HEK293T (cell line): ENCODE results near the gene PTPRD.

ENCODE experiments used
- CTCF ChIA-PET: fragments of 350-600 bp; formaldehyde crosslinking; extraction: SDS; loops from one replicate; lab custom pipeline; 2021; ENCODE audit warnings: antibody characterized with exemption, inconsistent platforms; lab: Yijun Ruan, JAX
- POLR2A ChIA-PET: fragments of 350-600 bp; formaldehyde crosslinking; extraction: SDS; loops from one replicate; lab custom pipeline; 2020; ENCODE audit warnings: antibody characterized with exemption, inconsistent platforms; lab: Yijun Ruan, JAX
- DNase-seq: peaks from one replicate; pipeline ENCODE4 v3.0.0; 2012; ENCODE audit warnings: mixed read lengths; ENCODE audit errors: extremely low spot score
- ARNT ChIP-seq: fragments of 450-650 bp; IDR thresholded peaks from 2 replicates; pipeline ENCODE4 v1.6.1; 2017; ENCODE audit warnings: mild to moderate bottlenecking
- BHLHE40 ChIP-seq: fragments of 450-650 bp; IDR thresholded peaks from 2 replicates; pipeline ENCODE4 v1.6.1; 2016; ENCODE audit warnings: mild to moderate bottlenecking, moderate library complexity, borderline replicate concordance
- CTBP1 ChIP-seq: fragments of 450-650 bp; IDR thresholded peaks from 2 replicates; pipeline ENCODE4 v1.6.1; 2016; ENCODE audit warnings: borderline replicate concordance
- ELF4 ChIP-seq: fragments of 450-650 bp; IDR thresholded peaks from 2 replicates; pipeline ENCODE4 v1.6.1; 2017; ENCODE audit warnings: antibody characterized with exemption
- FOXA1 ChIP-seq: fragments of 450-650 bp; IDR thresholded peaks from 2 replicates; pipeline ENCODE4 v1.6.1; 2016; ENCODE audit warnings: mild to moderate bottlenecking
- FOXK2 ChIP-seq: fragments of 450-650 bp; IDR thresholded peaks from 2 replicates; pipeline ENCODE4 v1.6.1; 2016; ENCODE audit warnings: mild to moderate bottlenecking
- FOXM1 ChIP-seq: fragments of 450-650 bp; IDR thresholded peaks from 2 replicates; pipeline ENCODE4 v1.6.1; 2017; ENCODE audit warnings: mild to moderate bottlenecking, borderline replicate concordance
- HDGF ChIP-seq: fragments of 450-650 bp; IDR thresholded peaks from 2 replicates; pipeline ENCODE4 v1.6.1; 2017; ENCODE audit warnings: antibody characterized with exemption, borderline replicate concordance
- L3MBTL2 ChIP-seq: fragments of 450-650 bp; conservative IDR thresholded peaks from 2 replicates; pipeline ENCODE4 v1.6.1; 2016; ENCODE audit warnings: mild to moderate bottlenecking
- LEF1 ChIP-seq: fragments of 450-650 bp; IDR thresholded peaks from 2 replicates; pipeline ENCODE4 v1.6.1; 2017; ENCODE audit warnings: mild to moderate bottlenecking, borderline replicate concordance
- NFRKB ChIP-seq: fragments of 450-650 bp; IDR thresholded peaks from 2 replicates; pipeline ENCODE4 v1.6.1; 2016; ENCODE audit warnings: mild to moderate bottlenecking, moderate library complexity
- SP1 ChIP-seq: fragments of 450-650 bp; IDR thresholded peaks from 2 replicates; pipeline ENCODE4 v1.6.1; 2017
- SUZ12 ChIP-seq: fragments of 450-650 bp; IDR thresholded peaks from 2 replicates; pipeline ENCODE4 v1.6.1; 2016; ENCODE audit warnings: mild to moderate bottlenecking
- TARDBP ChIP-seq: fragments of 450-650 bp; IDR thresholded peaks from 2 replicates; pipeline ENCODE4 v1.6.1; 2016
- ZNF384 ChIP-seq: fragments of 450-650 bp; IDR thresholded peaks from 2 replicates; pipeline ENCODE4 v1.6.1; 2016
- TF ChIP-seq, protein P1 (sequence below): fragments of 450-650 bp; IDR thresholded peaks from 2 replicates; pipeline ENCODE4 v1.6.1; 2016

Gene PTPRD

DNA sequence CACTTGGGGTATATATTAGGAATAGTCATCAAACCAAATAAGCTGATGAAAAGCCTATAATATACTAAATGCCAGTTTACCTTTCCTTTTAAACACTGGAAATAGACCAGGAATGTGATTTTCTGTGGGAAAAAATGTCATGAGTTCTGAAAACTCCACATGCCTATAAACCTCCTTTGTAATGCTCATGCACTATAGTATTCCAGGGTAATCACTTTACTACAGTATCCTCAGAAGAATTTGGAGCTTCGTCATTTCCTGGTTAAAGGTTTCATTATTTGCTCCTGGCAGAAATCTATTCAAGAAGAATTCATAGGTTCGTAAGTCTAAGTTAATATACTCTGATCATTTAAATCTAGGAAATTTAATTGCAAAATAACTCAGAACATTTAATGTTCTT is 1736.5 kb downstream of the PTPRD start:
- CTCF ChIA-PET, result no interaction called here
- DNase-seq, result no peak
- POLR2A ChIA-PET, result no interaction called here
- TF ChIP-seq ARNT (no peak), CTBP1 (no peak), FOXA1 (no peak), FOXM1 (no peak), L3MBTL2 (no peak), FOXK2 (no peak), HDGF (no peak), SP1 (no peak), LEF1 (no peak)

DNA sequence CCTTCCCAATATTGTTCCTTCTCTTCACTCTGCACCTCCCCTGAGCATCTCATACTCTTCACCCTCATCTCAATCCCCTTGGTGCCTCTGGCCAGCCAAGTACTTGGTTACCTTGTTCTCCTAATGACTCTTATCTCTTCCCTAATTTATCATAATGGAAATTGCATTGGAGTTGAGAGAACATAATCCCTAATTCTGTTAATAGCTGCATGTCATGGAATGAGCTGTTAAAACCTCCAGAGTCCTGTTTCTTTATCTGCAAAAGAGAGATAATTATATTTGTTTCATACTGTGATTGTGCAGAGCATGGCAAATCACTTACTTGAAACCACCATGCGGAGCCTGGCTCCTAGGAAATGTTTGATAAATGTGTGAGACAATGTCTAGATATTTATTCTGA is 1738.3 kb downstream of the PTPRD start:
- ChIA-PET POLR2A (no interaction called here), CTCF (no interaction called here)
- no peak for DNase-seq

GRCh38 chr9:8872802-8873201 is 1740.0 kb downstream of the PTPRD start:
- no peak for DNase-seq
- CTCF ChIA-PET, result interaction anchor here (0.7 kb wide), 1 partner anchor 202 kb away, joined by 3 read pairs; no protein-coding TSS in a partner anchor
- POLR2A ChIA-PET, result no interaction called here

More for the DNA sequence above, 1738.3 kb downstream of the PTPRD start:
- TF ChIP-seq CTBP1 (no peak), ELF4 (no peak), SUZ12 (no peak), SP1 (no peak), FOXM1 (no peak), NFRKB (no peak), ARNT (no peak), L3MBTL2 (no peak), FOXA1 (no peak), BHLHE40 (no peak), ZNF384 (no peak), LEF1 (no peak), FOXK2 (no peak), HDGF (no peak)

DNA sequence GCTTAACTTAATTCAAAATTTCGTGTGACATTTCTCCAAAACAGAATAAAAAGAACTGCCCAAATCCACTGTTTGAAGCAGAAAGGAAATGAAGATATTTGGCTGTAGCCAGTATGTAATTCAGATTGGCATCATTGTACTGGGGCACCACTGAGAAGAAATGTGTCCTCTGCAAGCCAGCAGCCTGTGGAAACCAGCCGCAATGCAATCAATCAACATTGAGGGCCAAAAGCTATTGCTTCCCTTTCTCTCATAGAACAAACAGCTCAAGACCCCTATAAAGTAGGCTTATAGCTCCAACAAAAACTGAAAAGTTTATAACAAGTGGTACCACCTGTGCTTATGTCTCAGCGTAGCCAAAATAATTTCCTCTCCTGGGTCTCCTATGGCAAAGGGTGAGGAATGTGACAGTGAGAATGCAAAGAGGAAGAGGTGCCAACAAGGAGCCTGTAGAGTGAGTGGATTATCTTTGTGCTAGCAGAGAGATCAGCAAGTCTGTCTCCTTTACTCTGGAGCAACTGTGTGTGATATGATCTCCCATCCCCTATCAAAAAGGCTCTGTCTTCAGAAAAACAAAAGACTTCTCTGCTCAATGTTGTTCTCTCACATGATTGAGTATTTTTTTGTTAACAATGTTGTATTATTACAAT is 1740.9 kb downstream of the PTPRD start:
- TF ChIP-seq SUZ12 (no peak), NFRKB (no peak), FOXA1 (no peak), SP1 (no peak), BHLHE40 (no peak), HDGF (no peak), FOXM1 (no peak)
- CTCF ChIA-PET, result no interaction called here
- POLR2A ChIA-PET, result no interaction called here
- DNase-seq, result no peak

More at GRCh38 chr9:8872802-8873201, 1740.0 kb downstream of the PTPRD start:
- TF ChIP-seq FOXA1, result no peak
- no peak for TF ChIP-seq BHLHE40
- no peak for TF ChIP-seq FOXK2

GRCh38 chr9:8871396-8871795 is 1741.4 kb downstream of the PTPRD start:
- ChIA-PET CTCF (no interaction called here), POLR2A (no interaction called here)
- no peak for DNase-seq
- TF ChIP-seq SUZ12 (no peak), NFRKB (no peak), ARNT (no peak), ZNF384 (no peak), TARDBP (no peak), CTBP1 (no peak), FOXM1 (no peak), FOXK2 (no peak), ELF4 (no peak), LEF1 (no peak), FOXA1 (no peak), L3MBTL2 (no peak), SP1 (no peak), BHLHE40 (no peak), HDGF (no peak)
- TF ChIP-seq, protein P1, sequence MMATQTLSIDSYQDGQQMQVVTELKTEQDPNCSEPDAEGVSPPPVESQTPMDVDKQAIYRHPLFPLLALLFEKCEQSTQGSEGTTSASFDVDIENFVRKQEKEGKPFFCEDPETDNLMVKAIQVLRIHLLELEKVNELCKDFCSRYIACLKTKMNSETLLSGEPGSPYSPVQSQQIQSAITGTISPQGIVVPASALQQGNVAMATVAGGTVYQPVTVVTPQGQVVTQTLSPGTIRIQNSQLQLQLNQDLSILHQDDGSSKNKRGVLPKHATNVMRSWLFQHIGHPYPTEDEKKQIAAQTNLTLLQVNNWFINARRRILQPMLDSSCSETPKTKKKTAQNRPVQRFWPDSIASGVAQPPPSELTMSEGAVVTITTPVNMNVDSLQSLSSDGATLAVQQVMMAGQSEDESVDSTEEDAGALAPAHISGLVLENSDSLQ, result no peak

DNA sequence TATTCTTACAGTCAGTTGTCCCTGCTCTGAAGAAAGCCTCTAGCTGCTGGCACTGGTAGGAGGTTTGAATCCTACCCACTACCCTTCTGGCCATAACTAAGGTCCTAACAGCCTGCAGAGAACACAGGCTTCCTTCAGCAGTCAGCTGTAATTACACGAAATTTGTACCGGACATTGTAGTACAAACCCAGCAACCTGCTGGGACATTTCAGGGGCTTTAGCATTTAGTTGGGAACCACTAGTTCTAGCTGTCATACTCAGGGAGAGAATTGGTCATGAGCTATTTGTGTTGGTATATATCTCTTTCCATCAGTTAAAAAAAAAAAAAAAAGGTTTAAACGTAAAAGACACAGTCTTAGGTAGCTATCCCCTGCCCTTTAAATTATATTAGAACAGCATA is 1743.0 kb downstream of the PTPRD start:
- DNase-seq, result no peak
- ChIA-PET CTCF (no interaction called here), POLR2A (no interaction called here)
- TF ChIP-seq SUZ12 (no peak), FOXA1 (no peak), NFRKB (no peak), ARNT (no peak), L3MBTL2 (no peak), LEF1 (no peak), ZNF384 (no peak), HDGF (no peak), TARDBP (no peak), ELF4 (no peak), FOXK2 (no peak), FOXM1 (no peak), BHLHE40 (no peak), SP1 (no peak), CTBP1 (no peak)
- TF ChIP-seq, protein P1, result no peak

DNA sequence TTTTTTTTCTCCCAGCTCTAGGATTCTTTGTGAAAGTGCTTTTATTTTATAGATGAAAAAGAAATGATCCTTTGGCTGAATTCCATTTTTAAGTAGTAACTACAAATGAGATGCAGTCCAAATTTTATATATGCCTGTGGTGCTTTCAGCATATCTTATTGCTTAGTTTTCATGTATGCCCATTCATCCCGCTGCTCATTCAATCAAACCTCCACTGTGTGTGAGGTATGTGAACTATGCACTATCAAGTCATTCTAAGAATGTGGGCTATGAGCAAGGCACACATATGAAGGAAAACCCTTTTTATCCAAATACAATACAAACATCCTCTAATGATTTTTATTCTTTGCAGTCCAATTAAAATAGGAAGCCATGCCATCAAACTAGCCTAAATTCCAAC is 1744.2 kb downstream of the PTPRD start:
- TF ChIP-seq HDGF (no peak), FOXM1 (no peak), ZNF384 (no peak), SUZ12 (no peak), FOXK2 (no peak), SP1 (no peak), FOXA1 (no peak), ARNT (no peak), ELF4 (no peak)
- TF ChIP-seq, protein P1, result no peak
- CTCF ChIA-PET, result no interaction called here
- no peak for DNase-seq
- POLR2A ChIA-PET, result no interaction called here
